A673 (cell line): Measurements from ENCODE around the gene OR2V1. TPM values are rescaled to one million over a fixed set of nuclear protein-coding genes. Genes with fewer than 3 reads are reported as not detected.
A peak's percentile ranks its signal among the peaks of the same experiment; 100 is the strongest.
"Not testable (repeated sequence)": the region's sequence is repeated elsewhere in the genome, so short reads cannot be mapped to it uniquely, and the experiment has no call there.

Experiments
- BruUV-seq: library from RNA; stranded (reverse); fragments of 400-500 nt; replicated peaks from 2 replicates; lab custom pipeline; 2021; lab: Mats Ljungman, UMichigan
- CTCF ChIA-PET: fragments of 300-600 bp; sonication (Branson Sonifier 250); formaldehyde crosslinking; loops from one replicate; lab custom pipeline; 2022; ENCODE audit warnings: antibody characterized with exemption; lab: Charles Lee
- POLR2A ChIA-PET: fragments of 300-600 bp; sonication (Branson Sonifier 250); formaldehyde crosslinking; loops from one replicate; lab custom pipeline; 2022; ENCODE audit warnings: antibody characterized with exemption; ENCODE audit not compliant: low non-redundant PET; lab: Charles Lee
- DNase-seq: peaks from one replicate; pipeline ENCODE4 v3.0.0-alpha.2; 2015; ENCODE audit warnings: low spot score
- H3K27ac ChIP-seq: fragments of 200-600 bp; sonication (generic); 2 replicates; pipeline ENCODE4 v1.5.1; 2016; ENCODE audit warnings: mixed run types, low read depth, mild to moderate bottlenecking, mixed read lengths, antibody characterized with exemption, low read length; ENCODE audit not compliant: poor library complexity, severe bottlenecking
- H3K27me3 ChIP-seq: fragments of 200-600 bp; sonication (generic); replicated peaks from 2 replicates; pipeline ENCODE4 v1.6.1; 2017; ENCODE audit warnings: mixed run types, low read depth, mild to moderate bottlenecking, mixed read lengths, antibody characterized with exemption, low read length; ENCODE audit not compliant: insufficient read depth, poor library complexity
- H3K36me3 ChIP-seq: fragments of 200-600 bp; sonication (generic); 2 replicates; pipeline ENCODE4 v1.6.1; 2016; ENCODE audit warnings: mixed run types, mild to moderate bottlenecking, mixed read lengths, antibody characterized with exemption, low read length; ENCODE audit not compliant: insufficient read depth, poor library complexity, severe bottlenecking
- H3K4me1 ChIP-seq: fragments of 200-600 bp; sonication (generic); 2 replicates; pipeline ENCODE4 v1.6.1; 2017; ENCODE audit warnings: mixed run types, mild to moderate bottlenecking, mixed read lengths, antibody characterized with exemption, low read length; ENCODE audit not compliant: insufficient read depth, poor library complexity, severe bottlenecking
- H3K4me3 ChIP-seq: fragments of 200-600 bp; sonication (generic); 2 replicates; pipeline ENCODE4 v1.5.1; 2016; ENCODE audit warnings: low read depth, mixed run types, mild to moderate bottlenecking, mixed read lengths, low read length; ENCODE audit not compliant: poor library complexity, severe bottlenecking
- H3K9me3 ChIP-seq: fragments of 200-600 bp; sonication (generic); 2 replicates; pipeline ENCODE4 v1.6.1; 2016; ENCODE audit warnings: mixed run types, low read depth, mild to moderate bottlenecking, mixed read lengths, antibody characterized with exemption, low read length; ENCODE audit not compliant: poor library complexity, severe bottlenecking
- CTCF ChIP-seq: fragments of 300-800, 200-600 bp; sonication (generic); conservative IDR thresholded peaks from 2 replicates; pipeline ENCODE4 v1.5.1; 2017; ENCODE audit warnings: low read depth, mild to moderate bottlenecking, antibody characterized with exemption, low read length, moderate library complexity, mixed read lengths
- EZH2 ChIP-seq: fragments of 200-600 bp; sonication (generic); IDR thresholded peaks from 2 replicates; pipeline ENCODE4 v1.6.1; 2017; ENCODE audit warnings: borderline replicate concordance, low read depth, mild to moderate bottlenecking, mixed read lengths, antibody characterized with exemption, low read length; ENCODE audit not compliant: poor library complexity, severe bottlenecking
- intact Hi-C: fragments of 100-400 bp; cut with micrococcal nuclease; formaldehyde crosslinking; loops from one replicate; pipeline ENCODE4 v1.10.0; 2022; ENCODE audit not compliant: unreplicated experiment
- total RNA-seq: library from RNA; stranded (reverse); gene quantifications from 2 replicates; pipeline ENCODE4 v1.2.3, GENCODE V29; 2021

OR2V1 gene
- total RNA-seq, 1 experiment from 2014 or later = not detected

GRCh38 chr5:181164076-181164952, 33.3 kb upstream of the OR2V1 start:
- no peaks in the 10 kb centered on the region for H3K36me3 ChIP-seq
- CTCF ChIA-PET = no interaction called here
- H3K27ac ChIP-seq = no peak overlapping the region
- POLR2A ChIA-PET = no interaction called here
- H3K27me3 ChIP-seq = no peaks in the 10 kb centered on the region
- H3K4me1 ChIP-seq = peaks cover 4% of the 10 kb centered on the region
- no peak for TF ChIP-seq CTCF
- no peak for TF ChIP-seq EZH2
- intact Hi-C loops = no loop called here
- H3K9me3 ChIP-seq = no peaks in the 10 kb centered on the region
- H3K4me3 ChIP-seq = no peak overlapping the region
- peak; percentile 41 for DNase-seq
- no TSS peak for BruUV-seq

DNA sequence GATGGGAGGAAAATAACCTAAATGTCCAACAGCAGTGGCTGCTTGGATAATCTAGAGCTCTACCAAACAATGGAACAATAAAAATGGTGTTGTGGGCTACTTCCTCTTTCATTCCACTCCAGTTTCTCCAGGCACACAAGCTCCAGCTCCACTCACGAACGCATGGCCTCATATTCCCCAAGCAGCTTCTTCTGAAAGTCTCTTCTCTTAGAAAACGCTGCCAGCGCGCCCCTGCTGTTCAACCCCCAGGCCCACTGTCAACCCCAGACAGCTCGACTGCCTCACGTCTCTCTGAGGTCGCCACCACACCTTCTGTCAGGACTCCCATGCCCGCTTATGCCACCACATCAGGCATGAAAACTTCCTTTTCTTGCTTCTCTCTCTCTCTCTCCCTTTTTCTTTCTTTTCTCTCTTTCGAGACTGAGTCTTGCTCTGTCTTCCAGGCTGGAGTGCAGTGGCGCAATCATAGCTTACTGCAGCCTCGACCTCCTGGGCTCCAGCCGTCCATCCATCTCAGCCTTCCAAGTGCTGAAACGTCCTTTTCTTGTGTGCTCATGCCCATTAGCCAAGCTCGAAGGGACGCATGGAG, 32.6 kb upstream of the OR2V1 start:
- DNase-seq = no peak
- Histone ChIP-seq H3K9me3 (no peaks in the 10 kb centered on the region), H3K27ac (no peak overlapping the region), H3K27me3 (no peaks in the 10 kb centered on the region), H3K36me3 (no peaks in the 10 kb centered on the region), H3K4me3 (no peak overlapping the region), H3K4me1 (peaks cover 4% of the 10 kb centered on the region)
- no TSS peak for BruUV-seq
- CTCF ChIA-PET = no interaction called here
- POLR2A ChIA-PET = no interaction called here
- no peak for TF ChIP-seq CTCF
- intact Hi-C loops = no loop called here

DNA sequence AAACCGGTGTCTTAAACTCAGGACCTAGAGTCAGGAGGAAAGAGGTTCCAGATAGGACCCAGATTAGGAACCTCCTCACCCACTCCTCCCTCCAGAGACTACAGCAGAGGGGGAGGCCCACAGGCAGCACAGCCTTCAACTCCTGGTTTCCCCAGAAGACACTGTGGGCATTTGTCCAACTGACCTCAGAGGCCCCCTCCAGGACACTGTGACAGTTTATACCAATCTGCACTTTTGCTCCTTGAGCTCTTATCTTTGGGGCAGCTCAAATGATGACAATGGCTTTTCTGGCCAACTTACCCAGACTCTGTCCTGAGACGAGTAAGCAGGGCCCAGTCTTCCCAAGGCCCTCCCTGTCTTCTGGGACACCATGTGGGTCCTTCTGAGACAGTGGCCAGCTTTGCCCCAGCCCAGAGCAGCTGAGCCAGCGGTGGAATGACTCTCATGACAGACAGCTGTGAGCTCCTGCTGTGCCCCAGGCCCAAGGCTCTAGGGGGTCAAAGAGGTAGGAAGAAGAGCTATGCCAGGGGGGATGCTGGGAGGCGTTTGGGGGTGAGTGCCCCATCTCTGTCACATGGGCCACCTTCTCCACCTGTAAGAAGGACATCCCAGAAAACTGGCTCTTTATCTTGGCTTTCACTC, 30.7 kb upstream of the OR2V1 start:
- peak overlapping the region; percentile 74 for H3K27ac ChIP-seq
- peaks cover 3% of the 10 kb centered on the region for H3K27me3 ChIP-seq
- no peak for DNase-seq
- ChIA-PET POLR2A (no interaction called here), CTCF (no interaction called here)
- no peaks in the 10 kb centered on the region for H3K36me3 ChIP-seq
- peaks cover 4% of the 10 kb centered on the region for H3K4me1 ChIP-seq
- H3K9me3 ChIP-seq = no peaks in the 10 kb centered on the region
- intact Hi-C loops = no loop called here
- no TSS peak for BruUV-seq
- TF ChIP-seq CTCF (no peak), EZH2 (no peak)
- H3K4me3 ChIP-seq = no peak overlapping the region

GRCh38 chr5:181160755-181161533, 30.0 kb upstream of the OR2V1 start:
- DNase-seq = peak; percentile 47
- BruUV-seq, POLR2A ChIA-PET, H3K4me3 ChIP-seq, CTCF ChIA-PET, H3K27me3 ChIP-seq, H3K9me3 ChIP-seq, intact Hi-C loops, H3K4me1 ChIP-seq, H3K36me3 ChIP-seq: not testable (repeated sequence)
- H3K27ac ChIP-seq = peak overlapping the region; percentile 74
